HG03064 (cell line): ENCODE data around the gene SLC35E1.

Experiments used
- ATAC-seq: cut with Tn5 transposase; IDR thresholded peaks from one replicate; pipeline ENCODE4 v1.9.1; 2021; ENCODE audit warnings: low read depth; ENCODE audit not compliant: unreplicated experiment

The SLC35E1 gene

DNA sequence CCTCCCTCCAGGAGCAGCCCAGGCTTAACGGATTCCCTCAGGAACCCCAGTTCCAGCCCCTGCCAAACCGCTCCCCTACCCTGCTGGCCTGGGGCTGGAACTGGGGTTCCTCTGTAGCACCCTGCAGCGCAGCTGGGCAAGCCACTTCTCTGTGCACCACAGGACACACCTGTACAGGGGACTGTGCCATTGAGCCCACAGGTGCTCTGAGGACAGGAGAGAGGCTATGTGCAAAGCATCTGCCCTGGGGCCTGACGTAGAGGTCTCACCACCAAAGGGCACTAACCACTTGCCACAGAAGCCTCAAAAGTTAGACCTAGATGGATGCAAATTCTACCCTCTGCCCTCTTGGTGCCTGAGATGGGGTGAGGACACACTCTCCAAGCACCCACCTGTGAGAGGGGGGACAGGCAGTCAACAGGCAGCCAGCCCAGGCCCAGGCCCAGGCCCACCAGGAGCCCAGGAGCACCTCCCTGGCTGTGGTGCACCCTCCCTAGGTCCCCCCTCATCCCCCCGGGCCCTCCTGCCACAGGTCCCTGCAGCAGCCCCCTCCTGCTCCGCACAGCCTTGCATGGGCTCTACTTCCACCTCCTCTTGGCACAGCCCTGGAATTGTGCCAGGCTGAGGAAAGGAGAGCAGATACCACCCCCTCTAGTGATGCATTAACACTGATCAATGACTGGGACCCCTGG is 27.6 kb upstream of the SLC35E1 start:
- ATAC-seq = no peak

DNA sequence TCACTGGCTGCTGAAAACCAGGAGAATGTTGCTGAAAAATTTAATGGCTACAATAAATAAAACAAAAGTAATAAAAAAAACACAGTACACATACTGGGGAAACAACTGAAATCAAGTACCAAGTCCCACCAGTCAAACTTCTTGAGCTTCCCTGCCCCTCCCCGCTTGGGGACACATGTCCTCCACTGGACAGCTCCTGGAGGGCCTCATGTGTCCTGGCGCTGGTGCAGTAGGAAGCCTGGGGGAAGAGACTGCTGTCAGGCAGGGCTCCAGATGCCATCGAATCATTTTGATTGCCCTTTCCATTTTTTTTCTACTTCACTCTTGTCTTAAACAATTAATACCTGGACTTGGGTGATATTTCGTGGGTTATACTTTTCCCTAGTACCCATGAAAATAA is 26.6 kb upstream of the SLC35E1 start:
- ATAC-seq = no peak

DNA sequence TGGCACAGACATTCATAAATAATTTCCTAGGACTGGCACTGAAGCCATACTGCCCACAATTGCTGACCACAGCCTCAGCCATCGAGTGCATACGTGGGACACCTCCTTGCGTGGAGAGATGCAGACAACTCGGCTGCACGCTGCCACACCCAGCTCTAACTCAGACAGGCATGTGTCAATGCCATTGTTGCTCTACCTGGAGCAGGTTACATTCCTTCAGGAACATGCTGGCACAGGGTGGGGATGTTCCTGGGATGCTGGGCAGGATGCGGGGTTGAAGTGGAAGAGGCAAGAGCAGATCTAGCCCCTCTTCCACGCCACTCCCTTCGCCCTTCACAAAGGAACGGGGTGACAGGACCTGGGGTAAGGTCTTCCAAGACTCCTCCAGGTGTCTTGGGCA is 24.2 kb upstream of the SLC35E1 start:
- no peak for ATAC-seq

DNA sequence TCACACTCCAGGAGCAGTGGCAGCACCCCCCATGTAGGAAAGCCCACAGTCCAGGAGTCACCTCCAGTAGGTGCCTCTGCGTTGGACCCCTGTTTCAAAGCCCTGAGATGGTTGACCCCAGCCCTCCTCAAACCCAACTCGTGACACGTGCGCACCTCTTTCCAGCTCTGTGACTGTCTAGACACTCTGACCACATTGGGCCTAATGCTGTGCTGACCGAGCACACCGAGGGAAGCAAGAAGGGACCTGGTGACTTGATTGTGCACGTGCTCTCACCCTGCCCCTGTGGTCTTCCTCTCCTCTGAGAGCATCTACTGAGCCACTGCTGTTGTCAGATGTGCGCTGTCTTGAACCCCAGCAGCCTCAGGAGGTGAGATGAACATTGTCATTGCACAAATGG is 22.9 kb upstream of the SLC35E1 start:
- ATAC-seq = no peak

DNA sequence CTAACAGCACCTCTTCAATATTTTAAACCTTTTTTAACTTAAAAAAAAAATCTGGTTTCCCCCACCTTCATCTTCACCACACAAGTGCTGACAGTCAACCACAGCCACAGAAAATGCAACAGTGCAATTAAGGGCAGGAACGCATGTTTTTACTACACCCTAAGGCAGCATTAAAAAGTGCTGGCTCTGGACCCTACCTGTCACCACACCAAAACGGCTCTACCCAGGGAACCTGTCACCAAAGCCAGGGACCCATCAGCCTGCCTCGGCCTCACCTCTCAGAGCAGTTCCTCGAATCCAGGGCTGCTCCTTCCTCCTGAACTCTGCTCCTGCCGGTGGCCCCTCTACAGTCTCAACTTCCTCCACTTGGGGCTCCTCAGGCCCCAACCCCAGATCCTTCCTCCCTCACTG is 22.5 kb upstream of the SLC35E1 start:
- ATAC-seq = no peak

DNA sequence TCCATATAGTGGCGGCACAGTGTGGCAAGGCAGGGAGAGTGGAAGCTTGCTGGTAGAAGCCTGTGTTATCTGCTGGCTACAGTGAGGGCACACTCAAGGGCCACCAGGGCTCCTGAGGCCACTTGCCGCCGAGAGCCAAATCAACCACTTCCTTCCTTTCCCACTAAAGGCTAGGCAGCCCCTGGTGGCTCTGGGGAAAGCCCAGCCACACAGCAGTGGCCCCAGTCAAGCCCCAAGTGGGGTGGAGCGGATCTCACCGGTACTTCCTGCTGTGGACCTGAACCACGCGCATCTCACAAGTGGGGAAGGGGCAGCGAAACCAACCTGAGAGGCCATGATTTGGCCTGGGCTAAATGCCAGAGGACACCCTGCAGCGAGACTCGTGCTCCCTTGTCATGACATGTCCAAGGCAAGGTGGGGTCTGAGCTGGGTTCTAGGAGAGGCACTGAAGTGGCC is 21.9 kb upstream of the SLC35E1 start:
- no peak for ATAC-seq

DNA sequence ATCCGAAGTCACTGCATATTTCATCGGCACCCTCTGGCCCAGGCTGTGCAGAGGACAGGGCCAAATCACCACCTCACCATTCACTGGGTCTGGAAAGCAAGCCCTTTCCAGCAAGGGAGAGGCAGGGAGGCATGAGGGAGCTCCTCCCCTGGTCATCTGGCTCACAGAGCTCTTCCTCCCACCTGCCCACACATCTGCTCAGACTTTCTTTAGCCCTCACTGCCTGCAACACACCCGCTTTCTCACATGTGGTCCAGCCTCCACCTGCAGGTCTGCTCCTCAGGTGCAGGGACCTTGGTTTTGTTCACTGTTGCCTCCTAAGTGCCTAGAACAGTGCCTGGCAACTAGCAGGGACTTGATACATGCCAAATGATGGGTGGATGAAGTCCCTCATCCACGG is 21.0 kb upstream of the SLC35E1 start:
- no peak for ATAC-seq

DNA sequence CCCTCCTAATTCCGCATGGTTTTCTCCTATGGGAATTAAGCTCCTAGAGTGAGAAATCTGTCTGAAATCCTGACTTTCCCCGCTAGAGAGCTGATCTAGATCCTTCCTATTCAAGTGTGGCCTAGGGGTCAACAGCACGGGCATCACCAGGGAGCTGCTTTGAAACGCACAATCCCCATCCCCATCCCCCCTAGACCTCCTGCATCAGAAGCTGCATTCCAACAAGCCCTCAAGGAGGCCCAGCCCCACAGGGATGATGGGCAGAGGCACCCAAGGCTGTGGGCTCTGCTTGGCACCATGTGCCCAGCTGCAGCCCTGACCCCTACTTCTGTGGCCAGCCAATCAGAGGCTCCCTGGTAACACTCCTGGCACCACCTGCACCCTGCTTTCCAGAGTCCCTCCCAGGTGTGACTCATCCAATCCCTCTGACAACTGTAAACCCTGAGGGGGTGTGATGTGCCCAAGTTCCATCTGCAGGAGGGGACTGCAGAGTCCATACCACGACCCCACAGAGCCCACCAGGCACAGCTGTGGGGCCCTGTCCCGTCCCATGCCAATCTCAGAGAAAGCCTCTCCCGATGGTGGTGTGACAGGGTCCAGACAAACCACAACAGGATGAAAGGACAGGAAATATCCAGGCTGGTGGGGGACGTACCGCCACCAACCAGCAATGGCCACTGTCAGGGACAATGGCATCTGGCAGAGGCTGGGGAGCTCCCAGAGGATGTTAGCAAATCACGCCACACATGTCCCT is 19.8 kb upstream of the SLC35E1 start:
- ATAC-seq = no peak

DNA sequence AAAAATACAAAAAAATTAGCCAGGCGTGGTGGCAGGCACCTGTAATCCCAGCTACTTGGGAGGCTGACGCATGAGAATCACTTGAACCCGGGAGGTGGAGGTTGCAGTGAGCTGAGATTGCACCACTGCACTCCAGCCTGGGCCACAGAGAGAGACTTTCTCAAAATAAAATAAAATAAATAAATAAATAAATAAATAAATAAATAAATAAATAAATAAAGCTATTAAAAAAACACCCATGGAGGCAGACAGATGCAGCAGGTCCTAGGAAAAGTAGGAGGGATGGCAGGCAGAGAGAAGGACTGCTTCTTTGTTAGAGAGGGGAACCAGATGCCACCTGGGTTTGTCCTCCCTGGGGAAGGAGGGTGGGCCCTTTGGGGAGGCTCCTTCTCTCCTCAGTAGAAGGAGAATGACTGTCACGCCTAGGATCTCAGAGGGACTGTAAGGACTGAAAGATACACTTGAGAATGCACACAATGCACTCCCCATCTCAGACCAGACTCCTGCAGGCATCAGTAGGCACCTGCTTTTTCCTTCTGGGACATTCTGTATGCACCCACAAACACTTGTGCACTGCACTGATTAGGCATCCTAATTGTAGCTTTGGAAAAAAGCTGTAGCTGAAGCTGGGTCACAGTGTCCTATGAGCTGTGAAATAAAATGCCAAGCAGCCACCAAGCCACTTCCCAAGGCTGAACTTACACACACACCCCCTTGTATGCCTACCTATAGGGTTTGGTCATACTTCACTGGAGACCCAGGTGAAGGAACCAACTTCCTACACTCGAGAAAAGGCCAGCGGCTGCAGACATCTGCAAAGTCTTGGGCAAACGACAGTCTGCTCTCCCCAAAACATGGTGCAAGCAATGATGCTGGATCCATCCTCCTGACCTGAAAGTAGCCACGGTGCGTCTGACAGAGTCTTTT is 18.9 kb upstream of the SLC35E1 start:
- no peak for ATAC-seq

DNA sequence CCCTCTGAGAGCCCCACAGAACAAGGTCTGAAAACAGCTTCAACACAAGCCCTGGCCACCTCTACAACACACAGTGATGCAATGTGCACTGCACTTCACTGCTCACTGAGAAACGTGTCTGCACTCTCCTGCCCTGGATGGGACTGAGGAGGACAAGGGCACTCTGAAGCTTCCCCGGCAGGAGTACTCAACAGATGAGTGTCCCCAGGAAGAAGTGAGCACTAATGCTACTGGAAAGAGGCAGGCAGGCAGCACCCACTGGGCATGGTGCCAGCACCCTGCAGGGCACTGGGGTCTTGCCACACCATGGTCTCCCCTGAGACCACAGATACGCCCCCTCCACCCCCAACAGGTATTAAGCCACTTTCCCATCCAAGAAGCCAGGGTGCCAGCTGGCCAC is 17.7 kb upstream of the SLC35E1 start:
- no peak for ATAC-seq

DNA sequence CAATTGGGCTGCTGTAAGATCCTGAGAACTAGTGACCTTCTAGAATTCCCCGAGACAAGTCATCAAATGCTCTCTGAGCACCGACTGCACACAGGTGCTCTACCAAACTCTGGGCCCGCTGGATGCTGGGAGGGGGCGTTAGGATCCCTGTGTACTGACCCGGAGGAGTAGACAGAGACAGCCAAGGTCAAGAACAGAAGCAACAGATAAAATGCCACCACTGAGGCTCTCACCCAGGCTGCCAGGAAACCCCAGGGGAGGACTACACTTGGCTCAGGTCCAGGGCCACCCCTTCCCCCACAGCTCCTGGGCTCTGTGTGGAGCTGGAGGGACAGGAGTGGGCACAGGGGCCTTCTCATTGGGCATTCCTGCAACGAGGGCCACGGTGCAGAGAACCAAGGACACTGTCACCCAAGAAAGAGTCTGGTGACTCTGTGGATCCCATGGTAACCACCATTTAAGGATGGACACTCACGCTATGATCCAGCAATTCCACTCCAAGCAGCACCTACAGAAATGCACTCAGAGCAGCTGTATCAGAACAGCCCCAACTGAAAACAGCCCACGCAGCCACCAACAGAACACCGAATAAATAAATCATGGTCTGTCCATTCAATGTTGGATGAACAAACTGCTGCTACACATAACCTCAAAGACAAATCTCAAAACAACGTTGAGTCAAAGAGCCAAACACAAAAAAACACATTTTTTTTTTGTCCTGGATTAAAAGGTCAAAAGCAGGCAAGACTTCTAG is 16.8 kb upstream of the SLC35E1 start:
- ATAC-seq = no peak

DNA sequence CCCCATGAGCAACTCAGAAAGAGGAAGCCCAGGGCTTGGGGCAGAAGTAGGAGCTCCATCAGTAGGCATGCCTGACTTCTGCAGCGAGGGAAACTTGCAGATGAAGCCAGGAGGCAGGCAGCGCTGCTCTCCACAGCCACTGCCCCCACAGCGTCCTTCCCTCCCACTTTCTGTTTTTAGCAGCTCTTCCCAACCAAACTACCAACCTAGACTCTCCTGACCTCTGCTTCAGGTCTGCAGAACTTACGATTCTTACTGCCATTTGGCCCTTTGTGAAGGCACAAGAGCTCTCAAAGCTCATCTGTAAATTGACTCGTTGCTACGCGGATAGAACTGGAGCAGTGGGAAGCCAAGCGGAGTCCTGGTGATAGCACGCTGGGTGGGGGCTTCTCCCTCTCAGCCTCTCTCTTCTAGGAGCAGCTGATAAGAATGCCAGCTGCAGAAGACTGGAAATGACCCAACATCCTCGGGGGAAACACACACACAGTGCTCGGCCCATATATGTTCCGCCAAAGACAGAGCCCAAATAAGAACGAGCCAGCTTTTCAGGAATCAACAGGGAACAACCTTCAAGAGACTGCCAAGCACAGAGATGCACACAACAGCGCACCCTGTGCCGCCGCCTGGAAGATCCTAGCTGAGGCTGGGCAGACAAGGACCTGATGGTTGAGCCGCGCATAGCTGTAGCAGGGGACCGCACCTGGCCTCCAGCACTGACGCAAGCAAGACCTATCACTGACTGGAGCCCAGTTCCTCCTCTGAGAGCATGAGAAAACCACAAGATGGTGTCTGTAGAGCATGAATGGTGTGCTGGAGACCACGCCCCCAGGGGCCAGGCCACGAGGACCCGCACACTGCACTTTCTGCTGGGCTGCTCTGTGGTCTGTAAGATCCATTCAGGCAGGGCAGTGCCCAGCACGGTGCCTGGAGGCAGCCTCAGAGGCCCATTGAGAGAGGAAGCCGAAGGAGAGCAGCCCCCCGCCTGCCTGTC is 15.9 kb upstream of the SLC35E1 start:
- no peak for ATAC-seq

DNA sequence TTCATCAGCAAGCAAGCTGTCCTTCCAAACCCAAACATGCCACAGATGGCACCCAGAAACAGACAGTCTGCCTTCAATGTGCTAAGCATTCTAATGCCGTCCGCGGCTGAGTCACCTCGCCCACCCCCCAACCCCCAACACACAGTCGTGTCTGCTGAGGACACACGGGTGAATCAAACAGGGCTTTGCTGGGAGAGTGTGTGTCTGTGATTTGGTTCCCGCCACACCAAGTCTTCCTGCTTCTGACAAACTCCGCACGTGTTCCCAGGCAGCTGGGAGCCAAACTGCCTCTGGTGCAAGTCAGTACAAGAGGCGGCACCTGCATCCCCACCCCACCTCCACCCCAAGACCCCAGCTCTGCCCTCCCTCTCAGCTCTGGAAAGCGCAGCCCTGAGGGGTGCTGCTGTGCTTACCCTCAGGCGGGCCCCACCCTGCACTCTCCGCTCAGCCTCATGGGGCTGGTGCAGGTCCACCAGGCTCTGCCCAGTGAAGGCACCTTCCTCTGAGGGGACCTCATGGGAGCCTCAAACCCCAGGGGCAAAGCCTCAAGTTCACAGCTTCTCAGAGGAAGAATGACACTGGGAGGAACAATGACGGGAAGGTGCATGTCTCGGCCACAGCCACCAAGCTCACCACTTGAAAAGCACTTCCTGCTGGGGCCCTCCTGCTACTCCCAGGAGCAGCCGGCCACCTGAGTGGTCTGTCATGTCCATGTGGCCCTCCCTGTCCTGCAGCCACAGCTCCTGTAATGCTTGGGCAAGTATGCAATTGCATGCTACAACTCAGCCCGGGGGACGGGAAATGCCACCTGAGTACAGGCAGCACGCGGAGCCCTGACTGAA is 15.0 kb upstream of the SLC35E1 start:
- no peak for ATAC-seq

DNA sequence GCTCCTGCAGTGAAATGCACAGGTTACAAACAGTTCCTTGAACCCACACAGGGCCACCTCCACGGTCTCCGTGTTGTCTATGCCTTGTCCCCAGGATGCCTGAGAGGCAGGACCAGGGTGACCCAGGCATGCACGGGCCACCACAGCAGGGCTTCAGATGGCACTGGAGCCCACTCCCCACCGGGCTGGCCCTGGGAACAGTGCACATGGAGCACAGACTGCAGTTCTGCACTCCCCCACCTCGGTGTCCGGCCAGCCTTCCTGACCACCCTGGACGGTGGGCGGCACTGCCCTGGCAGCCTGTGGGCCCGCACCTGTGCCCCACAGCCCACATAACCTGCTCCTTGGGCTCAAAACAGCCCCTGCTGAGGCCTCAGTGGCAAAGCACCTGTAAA is 14.3 kb upstream of the SLC35E1 start:
- no peak for ATAC-seq

DNA sequence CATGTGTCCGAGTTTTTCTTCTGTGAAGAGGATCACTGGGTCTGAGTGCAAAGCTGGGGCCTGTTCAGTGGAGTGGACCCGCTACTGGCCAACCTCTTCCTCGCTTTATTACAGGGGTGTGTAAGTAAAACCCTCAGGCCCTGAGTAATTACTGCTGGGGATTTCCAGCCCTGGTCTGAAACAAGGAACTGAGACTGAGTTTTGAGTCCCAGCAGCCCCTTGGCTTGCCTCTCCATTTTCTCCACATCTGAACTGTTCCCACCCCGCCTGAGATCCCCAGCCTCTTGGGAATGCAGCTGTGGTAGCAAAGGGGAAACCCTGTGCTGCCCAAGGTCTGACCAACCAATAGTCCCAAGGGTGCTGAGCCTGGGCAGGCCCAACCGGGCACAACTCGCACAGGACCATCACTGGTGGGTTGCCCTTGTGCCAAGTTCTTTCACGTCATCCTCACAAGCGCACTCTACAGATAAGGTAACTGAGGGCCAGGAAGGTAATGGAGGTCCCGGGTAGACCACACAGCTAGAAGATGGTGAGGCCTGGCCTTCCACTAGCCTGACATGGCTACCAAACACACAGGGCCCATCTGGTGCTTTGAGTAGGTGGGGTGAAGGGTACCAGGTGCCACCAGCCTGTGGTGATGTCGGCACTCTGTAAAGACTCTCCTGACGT is 13.7 kb upstream of the SLC35E1 start:
- no peak for ATAC-seq

DNA sequence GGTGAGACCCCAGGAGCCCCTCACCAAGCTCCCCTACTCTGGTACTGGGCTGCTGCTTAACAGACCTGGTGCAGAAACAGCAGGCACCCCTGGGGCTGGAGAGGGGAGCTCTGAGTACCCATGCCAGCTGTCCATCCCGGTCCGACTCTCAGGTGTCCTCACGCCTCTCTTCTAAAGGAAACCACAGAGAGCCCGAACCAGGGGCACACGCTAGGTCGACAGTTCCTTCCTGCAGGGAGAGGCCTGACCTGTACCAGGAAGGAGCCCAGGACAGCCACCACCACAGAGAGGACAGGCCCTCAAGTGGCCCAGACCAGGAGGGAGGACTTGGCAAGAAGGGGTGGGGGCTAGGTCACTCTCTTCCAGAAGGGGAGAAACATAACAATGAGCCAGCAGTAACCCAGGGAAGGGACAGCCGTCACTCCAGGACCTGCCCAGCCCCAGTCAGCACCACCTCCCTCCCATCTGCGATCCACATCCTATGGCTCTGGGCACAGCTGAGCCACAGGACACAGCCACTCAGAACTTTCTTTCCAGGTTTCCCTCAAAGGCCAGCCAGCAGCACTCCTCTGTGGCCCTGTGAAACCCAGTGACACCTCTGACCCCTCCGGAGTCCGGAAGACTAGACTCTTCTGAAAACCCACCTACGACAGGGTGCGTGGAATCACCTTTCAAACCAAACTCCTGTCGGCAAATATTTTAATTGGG is 13.0 kb upstream of the SLC35E1 start:
- no peak for ATAC-seq
